Adrenal gland (tissue), 5 donors: ENCODE data around the gene DGKE.

Source experiments
- POLR2A ChIP-seq, 2 donors: fragments of 450-650 bp; IDR thresholded peaks; one replicate each; pipeline ENCODE4 v1.6.1; 2017; ENCODE audit warnings: antibody characterized with exemption in 2 of 2, mild to moderate bottlenecking in 2 of 2, moderate library complexity in 1 of 2
- TF ChIP-seq, protein P1 (sequence below), 6 experiments: fragments of 450-650 bp in 4 of 6; fragments of 200-600 bp in 2 of 6; sonication (generic) in 1 of 6; IDR thresholded peaks; 1 replicate in 5 of 6; 2 replicates in 1 of 6; pipeline versions ENCODE4 v1.5.1 to v1.8.0; 2016 to 2021; ENCODE audit warnings: antibody characterized with exemption in 6 of 6, mild to moderate bottlenecking in 2 of 6, moderate library complexity in 1 of 6
- donor health status: DM: no; HTN: no; CAD: no.

DNA sequence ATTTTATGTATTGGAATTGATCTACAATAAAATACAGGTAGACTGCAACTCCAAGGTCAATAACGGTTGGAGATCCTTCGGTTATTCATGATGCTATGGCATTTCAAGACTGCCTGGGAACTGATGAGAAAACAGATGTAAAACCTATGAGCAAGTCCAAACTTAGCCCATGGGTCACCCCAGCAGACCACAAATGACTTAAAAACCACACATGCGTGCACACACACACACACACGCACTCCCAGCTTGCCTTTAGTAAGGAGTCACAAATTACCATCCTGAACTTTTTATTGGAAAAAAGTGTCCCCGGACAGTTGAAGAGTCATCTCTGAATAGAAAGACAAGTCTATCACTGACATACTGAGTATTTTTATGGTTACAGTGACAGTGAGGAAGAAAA, 53.2 kb downstream of the DGKE start:
- TF ChIP-seq, protein P1, sequence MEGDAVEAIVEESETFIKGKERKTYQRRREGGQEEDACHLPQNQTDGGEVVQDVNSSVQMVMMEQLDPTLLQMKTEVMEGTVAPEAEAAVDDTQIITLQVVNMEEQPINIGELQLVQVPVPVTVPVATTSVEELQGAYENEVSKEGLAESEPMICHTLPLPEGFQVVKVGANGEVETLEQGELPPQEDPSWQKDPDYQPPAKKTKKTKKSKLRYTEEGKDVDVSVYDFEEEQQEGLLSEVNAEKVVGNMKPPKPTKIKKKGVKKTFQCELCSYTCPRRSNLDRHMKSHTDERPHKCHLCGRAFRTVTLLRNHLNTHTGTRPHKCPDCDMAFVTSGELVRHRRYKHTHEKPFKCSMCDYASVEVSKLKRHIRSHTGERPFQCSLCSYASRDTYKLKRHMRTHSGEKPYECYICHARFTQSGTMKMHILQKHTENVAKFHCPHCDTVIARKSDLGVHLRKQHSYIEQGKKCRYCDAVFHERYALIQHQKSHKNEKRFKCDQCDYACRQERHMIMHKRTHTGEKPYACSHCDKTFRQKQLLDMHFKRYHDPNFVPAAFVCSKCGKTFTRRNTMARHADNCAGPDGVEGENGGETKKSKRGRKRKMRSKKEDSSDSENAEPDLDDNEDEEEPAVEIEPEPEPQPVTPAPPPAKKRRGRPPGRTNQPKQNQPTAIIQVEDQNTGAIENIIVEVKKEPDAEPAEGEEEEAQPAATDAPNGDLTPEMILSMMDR (IDR thresholded peaks at IDR 0.05), result no peak
- no peak for TF ChIP-seq POLR2A (IDR thresholded peaks at IDR 0.05)
